ENCODE results near the gene ADARB1. TPM values are rescaled to one million over a fixed set of nuclear protein-coding genes. Genes with fewer than 3 reads are reported as not detected.

Gene ADARB1
- total RNA-seq, 2 experiments from 2014 or later: 27.5 to 28.6 TPM

GRCh38 chr21:45253180-45253579 lies 178.8 kb downstream of the ADARB1 start:
- TF ChIP-seq, protein P1, sequence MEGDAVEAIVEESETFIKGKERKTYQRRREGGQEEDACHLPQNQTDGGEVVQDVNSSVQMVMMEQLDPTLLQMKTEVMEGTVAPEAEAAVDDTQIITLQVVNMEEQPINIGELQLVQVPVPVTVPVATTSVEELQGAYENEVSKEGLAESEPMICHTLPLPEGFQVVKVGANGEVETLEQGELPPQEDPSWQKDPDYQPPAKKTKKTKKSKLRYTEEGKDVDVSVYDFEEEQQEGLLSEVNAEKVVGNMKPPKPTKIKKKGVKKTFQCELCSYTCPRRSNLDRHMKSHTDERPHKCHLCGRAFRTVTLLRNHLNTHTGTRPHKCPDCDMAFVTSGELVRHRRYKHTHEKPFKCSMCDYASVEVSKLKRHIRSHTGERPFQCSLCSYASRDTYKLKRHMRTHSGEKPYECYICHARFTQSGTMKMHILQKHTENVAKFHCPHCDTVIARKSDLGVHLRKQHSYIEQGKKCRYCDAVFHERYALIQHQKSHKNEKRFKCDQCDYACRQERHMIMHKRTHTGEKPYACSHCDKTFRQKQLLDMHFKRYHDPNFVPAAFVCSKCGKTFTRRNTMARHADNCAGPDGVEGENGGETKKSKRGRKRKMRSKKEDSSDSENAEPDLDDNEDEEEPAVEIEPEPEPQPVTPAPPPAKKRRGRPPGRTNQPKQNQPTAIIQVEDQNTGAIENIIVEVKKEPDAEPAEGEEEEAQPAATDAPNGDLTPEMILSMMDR (IDR thresholded peaks at IDR 0.05): no peak
- intact Hi-C loops (cut with DNase I, micrococcal nuclease): no loop called here
- ChIA-PET POLR2A (no interaction called here), CTCF (no interaction called here)
- Histone ChIP-seq H3K27me3 (ENCODE audit: control insufficient read depth in 1 of 2, insufficient read depth in 2 of 2, low read length in 2 of 2) (peaks cover 0 to 9% of the 10 kb centered on the region in 2 experiments), H3K9me3 (ENCODE audit: control insufficient read depth in 1 of 2, insufficient read depth in 1 of 2, low read length in 2 of 2) (no peaks in the 10 kb centered on the region), H3K27ac (ENCODE audit: low read depth in 1 of 2, low read length in 2 of 2) (no peak overlapping the region), H3K4me3 (ENCODE audit: low read length) (no peak overlapping the region), H3K36me3 (ENCODE audit: insufficient read depth, low read length) (no peaks in the 10 kb centered on the region), H3K4me1 (ENCODE audit: insufficient read depth, low read length) (peaks cover 34% of the 10 kb centered on the region)
- Mint-ChIP-seq H3K27ac (no peak overlapping the region), H3K9me3 (no peaks in the 10 kb centered on the region), H3K36me3 (ENCODE audit: low read depth) (no peaks in the 10 kb centered on the region), H3K27me3 (peaks cover 9% of the 10 kb centered on the region), H3K4me3 (no peak overlapping the region), H3K4me1 (ENCODE audit: low read depth) (no peaks in the 10 kb centered on the region)
- DNase-seq (peak in 1 of 14 experiments; percentile 9), ATAC-seq (ENCODE audit: poor library complexity) (no peak)

DNA sequence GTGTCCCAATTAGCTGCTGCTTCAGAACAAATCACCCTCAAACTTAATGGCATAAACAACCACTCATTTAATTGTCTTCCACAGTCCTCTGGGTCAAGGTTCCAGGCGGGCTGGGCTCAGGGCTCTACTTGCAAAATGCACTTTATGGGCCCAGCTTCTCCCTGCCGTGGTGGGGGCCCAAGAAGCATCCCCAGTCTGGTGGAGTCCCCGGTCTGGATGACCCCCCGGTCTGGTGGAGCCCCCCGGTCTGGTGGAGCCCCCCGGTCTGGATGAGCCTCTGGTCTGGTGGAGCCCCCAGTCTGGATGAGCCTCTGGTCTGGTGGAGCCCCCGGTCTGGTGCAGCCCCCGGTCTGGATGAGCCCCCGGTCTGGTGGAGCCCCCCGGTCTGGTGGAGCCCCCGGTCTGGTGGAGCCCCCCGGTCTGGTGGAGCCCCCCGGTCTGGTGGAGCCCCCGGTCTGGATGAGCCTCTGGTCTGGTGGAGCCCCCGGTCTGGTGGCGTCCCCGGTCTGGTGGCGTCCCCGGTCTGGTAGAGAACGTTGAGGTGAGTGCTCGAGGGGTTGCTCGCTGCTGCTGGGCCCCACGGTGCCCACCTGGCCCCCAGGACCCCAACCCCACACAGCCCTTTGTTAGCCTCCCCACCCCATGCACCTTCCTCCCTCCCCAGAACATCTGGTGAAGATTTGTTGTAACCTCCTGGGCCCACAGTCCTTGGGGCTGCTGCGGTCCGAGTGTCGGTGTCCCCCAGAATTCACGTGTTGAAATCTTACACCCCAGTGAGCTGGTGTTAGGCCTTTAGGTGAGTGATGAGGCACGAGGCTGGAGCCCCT lies 179.5 kb downstream of the ADARB1 start:
- H3K4me3 Mint-ChIP-seq: no peak overlapping the region
- H3K4me1 ChIP-seq (ENCODE audit: insufficient read depth, low read length): peaks cover 34% of the 10 kb centered on the region
- H3K36me3 ChIP-seq (ENCODE audit: insufficient read depth, low read length): no peaks in the 10 kb centered on the region
- no peak overlapping the region for H3K27ac ChIP-seq (ENCODE audit: low read depth in 1 of 2, low read length in 2 of 2)
- no peak for ATAC-seq (ENCODE audit: poor library complexity)
- H3K27me3 ChIP-seq (ENCODE audit: control insufficient read depth in 1 of 2, insufficient read depth in 2 of 2, low read length in 2 of 2): peaks cover 0 to 9% of the 10 kb centered on the region in 2 experiments
- peak in 1 of 14 experiments; percentile 6 for DNase-seq
- ChIA-PET CTCF (no interaction called here), POLR2A (no interaction called here)
- H3K27me3 Mint-ChIP-seq: peaks cover 9% of the 10 kb centered on the region
- no peak overlapping the region for H3K4me3 ChIP-seq (ENCODE audit: low read length)
- intact Hi-C loops (cut with DNase I, micrococcal nuclease): no loop called here
- H3K4me1 Mint-ChIP-seq (ENCODE audit: low read depth): no peaks in the 10 kb centered on the region
- H3K36me3 Mint-ChIP-seq (ENCODE audit: low read depth): no peaks in the 10 kb centered on the region
- H3K9me3 Mint-ChIP-seq: no peaks in the 10 kb centered on the region
- TF ChIP-seq, protein P1 (IDR thresholded peaks at IDR 0.05): no peak
- no peak overlapping the region for H3K27ac Mint-ChIP-seq
- no peaks in the 10 kb centered on the region for H3K9me3 ChIP-seq (ENCODE audit: control insufficient read depth in 1 of 2, insufficient read depth in 1 of 2, low read length in 2 of 2)

DNA sequence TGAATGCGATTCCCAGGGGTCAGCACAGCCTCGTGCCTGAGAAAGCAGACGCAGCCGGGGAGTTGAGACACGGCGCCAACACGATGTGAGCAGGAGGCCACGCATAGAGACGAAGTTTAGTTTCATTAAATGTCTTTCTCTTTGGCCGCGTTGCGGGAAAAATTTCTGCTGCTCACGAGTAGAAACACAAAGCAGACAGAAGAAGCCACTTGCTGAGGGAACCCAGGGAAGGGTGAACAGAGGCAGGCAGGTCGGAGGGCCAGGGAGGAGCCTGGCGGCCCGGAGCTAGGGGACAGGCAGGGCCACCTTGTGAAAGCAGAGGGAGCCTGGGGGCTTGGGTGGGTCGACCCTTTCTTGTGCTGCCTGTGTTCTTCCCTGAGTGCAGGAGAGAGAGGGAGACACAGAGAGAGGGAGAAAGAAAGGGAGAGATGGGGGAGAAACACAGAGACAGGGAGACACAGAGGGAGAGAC lies 180.1 kb downstream of the ADARB1 start:
- H3K9me3 Mint-ChIP-seq: no peaks in the 10 kb centered on the region
- H3K4me1 Mint-ChIP-seq (ENCODE audit: low read depth): no peaks in the 10 kb centered on the region
- no peak overlapping the region for H3K27ac ChIP-seq (ENCODE audit: low read depth in 1 of 2, low read length in 2 of 2)
- TF ChIP-seq, protein P1 (IDR thresholded peaks at IDR 0.05): no peak
- H3K36me3 ChIP-seq (ENCODE audit: insufficient read depth, low read length): no peaks in the 10 kb centered on the region
- H3K4me3 Mint-ChIP-seq: no peak overlapping the region
- no peak overlapping the region for H3K27ac Mint-ChIP-seq
- H3K4me1 ChIP-seq (ENCODE audit: insufficient read depth, low read length): peaks cover 34% of the 10 kb centered on the region
- intact Hi-C loops (cut with DNase I, micrococcal nuclease): no loop called here
- peaks cover 9% of the 10 kb centered on the region for H3K27me3 Mint-ChIP-seq
- ChIA-PET POLR2A (no interaction called here), CTCF (no interaction called here)
- no peaks in the 10 kb centered on the region for H3K9me3 ChIP-seq (ENCODE audit: control insufficient read depth in 1 of 2, insufficient read depth in 1 of 2, low read length in 2 of 2)
- peaks cover 0 to 9% of the 10 kb centered on the region in 2 experiments for H3K27me3 ChIP-seq (ENCODE audit: control insufficient read depth in 1 of 2, insufficient read depth in 2 of 2, low read length in 2 of 2)
- H3K36me3 Mint-ChIP-seq (ENCODE audit: low read depth): no peaks in the 10 kb centered on the region
- DNase-seq (peak in 1 of 14 experiments; percentile 5), ATAC-seq (ENCODE audit: poor library complexity) (no peak)
- H3K4me3 ChIP-seq (ENCODE audit: low read length): no peak overlapping the region

Measured in CD4-positive, alpha-beta T cell (primary cell).